ENCODE measurements around the gene PTPRM.

Gene PTPRM

DNA sequence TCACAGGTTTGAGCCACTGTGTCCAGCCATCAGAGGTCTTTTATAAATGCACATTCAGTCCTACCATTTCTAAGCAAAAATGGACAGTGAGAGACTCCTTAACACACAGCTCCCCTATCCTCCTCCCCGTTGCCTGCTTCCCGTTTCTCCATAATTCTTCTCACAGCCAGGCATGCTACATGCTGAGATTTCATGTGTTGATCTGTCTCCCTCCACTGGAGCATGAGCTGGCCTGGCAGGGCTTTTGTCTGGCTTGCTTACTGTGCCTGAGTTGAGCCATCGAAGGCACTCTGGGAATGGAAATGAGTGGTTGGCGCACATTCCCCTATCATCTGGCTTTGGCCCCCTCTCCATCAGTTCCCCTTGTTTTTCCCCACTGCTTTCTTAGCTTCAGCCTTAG lies 413.5 kb downstream of the PTPRM start:
- TF ChIP-seq POLR2AphosphoS5 (IDR thresholded peaks at IDR 0.05; ENCODE audit: low read depth, low read length), result no peak
- no peak for TF ChIP-seq POLR2A (IDR thresholded peaks at IDR 0.05; ENCODE audit: low read depth, low read length)
- no peak for TF ChIP-seq TAF1 (IDR thresholded peaks at IDR 0.05; ENCODE audit: borderline replicate concordance, low read depth, low read length)
- no peak for DNase-seq (ENCODE audit: insufficient read length)
- FAIRE-seq, result no peak

GRCh38 chr18:7982216-7982615 lies 415.1 kb downstream of the PTPRM start:
- TF ChIP-seq TAF1 (IDR thresholded peaks at IDR 0.05; ENCODE audit: borderline replicate concordance, low read depth, low read length) (no peak), POLR2A (IDR thresholded peaks at IDR 0.05; ENCODE audit: low read depth, low read length) (no peak), POLR2AphosphoS5 (IDR thresholded peaks at IDR 0.05; ENCODE audit: low read depth, low read length) (no peak)
- no peak for FAIRE-seq
- DNase-seq (ENCODE audit: insufficient read length), result no peak

DNA sequence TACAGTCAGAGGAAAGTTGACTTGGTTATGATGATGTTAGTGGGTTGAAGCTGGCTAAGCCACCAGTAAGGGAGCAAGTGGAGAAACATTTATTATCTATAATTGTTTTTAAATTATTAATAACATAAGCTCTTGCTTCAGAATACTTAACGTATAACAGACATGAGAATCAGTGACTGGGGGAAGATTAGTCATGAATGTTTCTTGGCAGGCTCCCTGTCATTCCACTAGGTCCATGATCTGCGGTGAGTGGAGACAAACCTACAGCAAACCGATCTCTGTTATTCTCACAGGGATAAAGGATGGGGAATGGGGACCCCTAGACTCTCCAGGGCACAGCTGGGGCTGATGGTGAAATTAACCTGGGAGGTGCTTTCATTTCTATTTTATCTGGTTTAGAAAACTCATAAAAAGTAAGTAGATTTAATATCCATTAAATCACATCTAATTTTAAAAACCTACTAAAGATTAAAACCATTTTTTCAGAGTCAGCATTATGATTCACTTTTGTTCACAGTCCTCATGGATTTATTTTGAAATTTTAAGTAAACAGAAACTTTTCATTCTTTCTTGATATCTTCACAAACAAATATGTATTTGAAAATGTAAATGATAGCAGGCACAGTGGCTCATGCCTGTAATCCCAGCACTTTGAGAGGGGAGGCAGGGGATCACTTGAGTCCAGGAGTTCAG lies 420.3 kb downstream of the PTPRM start:
- TF ChIP-seq POLR2AphosphoS5 (IDR thresholded peaks at IDR 0.05; ENCODE audit: low read depth, low read length) (no peak), TAF1 (IDR thresholded peaks at IDR 0.05; ENCODE audit: borderline replicate concordance, low read depth, low read length) (no peak), POLR2A (IDR thresholded peaks at IDR 0.05; ENCODE audit: low read depth, low read length) (no peak)
- no peak for DNase-seq (ENCODE audit: insufficient read length)
- no peak for FAIRE-seq

GRCh38 chr18:7990670-7991069 lies 423.6 kb downstream of the PTPRM start:
- TF ChIP-seq TAF1 (IDR thresholded peaks at IDR 0.05; ENCODE audit: borderline replicate concordance, low read depth, low read length) (no peak), POLR2A (IDR thresholded peaks at IDR 0.05; ENCODE audit: low read depth, low read length) (no peak), POLR2AphosphoS5 (IDR thresholded peaks at IDR 0.05; ENCODE audit: low read depth, low read length) (no peak)
- FAIRE-seq, result no peak
- DNase-seq (ENCODE audit: insufficient read length), result no peak

DNA sequence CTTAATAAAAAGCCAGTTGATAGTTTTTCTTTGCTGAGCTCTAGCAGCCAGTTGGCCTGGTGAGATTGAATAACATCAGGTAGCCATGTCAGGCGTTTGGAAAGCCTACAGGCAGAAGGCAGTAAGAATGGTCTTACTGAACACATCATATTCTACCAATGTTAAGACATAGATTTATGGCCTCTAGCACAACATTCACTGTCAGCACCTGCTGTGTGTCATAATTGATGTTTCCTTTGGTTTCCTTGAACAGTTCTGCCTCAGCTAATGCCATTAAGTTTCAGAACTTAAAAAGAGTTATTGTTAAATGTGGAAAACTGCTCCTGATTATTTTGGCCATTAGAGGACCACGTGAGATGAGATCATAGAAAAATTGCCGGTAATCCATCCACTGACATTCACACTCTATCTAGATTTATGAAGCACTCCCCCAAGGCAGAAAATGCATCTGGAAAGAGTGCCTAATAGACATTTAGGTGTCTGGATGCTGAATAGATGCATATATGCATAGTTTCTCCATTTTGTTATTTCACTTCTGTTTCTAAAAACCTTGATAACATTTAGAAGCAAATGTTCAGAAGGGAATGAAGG lies 434.7 kb downstream of the PTPRM start:
- no peak for DNase-seq (ENCODE audit: insufficient read length)
- TF ChIP-seq POLR2AphosphoS5 (IDR thresholded peaks at IDR 0.05; ENCODE audit: low read depth, low read length), result no peak
- TF ChIP-seq POLR2A (IDR thresholded peaks at IDR 0.05; ENCODE audit: low read depth, low read length), result no peak
- TF ChIP-seq TAF1 (IDR thresholded peaks at IDR 0.05; ENCODE audit: borderline replicate concordance, low read depth, low read length), result no peak
- FAIRE-seq, result no peak

GRCh38 chr18:8003878-8004675 lies 437.0 kb downstream of the PTPRM start:
- FAIRE-seq (no peak), DNase-seq (ENCODE audit: insufficient read length) (no peak)

DNA sequence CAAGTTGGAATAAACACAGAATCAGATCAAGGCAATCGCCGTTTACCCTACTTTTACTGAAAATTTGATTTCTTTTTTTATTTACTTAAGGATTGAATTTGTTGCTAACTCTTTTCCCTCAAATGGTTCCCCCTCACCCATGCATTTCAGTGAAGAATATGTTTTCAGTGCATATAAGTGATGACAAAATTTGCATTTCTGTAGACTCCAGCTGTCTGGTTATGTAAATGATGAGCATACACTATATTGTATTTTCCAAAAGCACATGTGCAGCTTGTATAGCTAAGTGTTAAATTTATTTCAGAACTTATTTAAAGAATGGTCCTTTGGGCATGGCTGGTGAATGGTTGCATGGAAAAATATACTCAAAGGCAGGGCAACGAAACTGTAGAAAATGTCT lies 437.7 kb downstream of the PTPRM start:
- FAIRE-seq, result no peak
- no peak for DNase-seq (ENCODE audit: insufficient read length)
- no peak for TF ChIP-seq TAF1 (IDR thresholded peaks at IDR 0.05; ENCODE audit: borderline replicate concordance, low read depth, low read length)
- no peak for TF ChIP-seq POLR2A (IDR thresholded peaks at IDR 0.05; ENCODE audit: low read depth, low read length)
- no peak for TF ChIP-seq POLR2AphosphoS5 (IDR thresholded peaks at IDR 0.05; ENCODE audit: low read depth, low read length)

More at GRCh38 chr18:8003878-8004675, 437.0 kb downstream of the PTPRM start:
- TF ChIP-seq POLR2AphosphoS5 (IDR thresholded peaks at IDR 0.05; ENCODE audit: low read depth, low read length), result no peak
- TF ChIP-seq TAF1 (IDR thresholded peaks at IDR 0.05; ENCODE audit: borderline replicate concordance, low read depth, low read length), result no peak
- no peak for TF ChIP-seq POLR2A (IDR thresholded peaks at IDR 0.05; ENCODE audit: low read depth, low read length)

DNA sequence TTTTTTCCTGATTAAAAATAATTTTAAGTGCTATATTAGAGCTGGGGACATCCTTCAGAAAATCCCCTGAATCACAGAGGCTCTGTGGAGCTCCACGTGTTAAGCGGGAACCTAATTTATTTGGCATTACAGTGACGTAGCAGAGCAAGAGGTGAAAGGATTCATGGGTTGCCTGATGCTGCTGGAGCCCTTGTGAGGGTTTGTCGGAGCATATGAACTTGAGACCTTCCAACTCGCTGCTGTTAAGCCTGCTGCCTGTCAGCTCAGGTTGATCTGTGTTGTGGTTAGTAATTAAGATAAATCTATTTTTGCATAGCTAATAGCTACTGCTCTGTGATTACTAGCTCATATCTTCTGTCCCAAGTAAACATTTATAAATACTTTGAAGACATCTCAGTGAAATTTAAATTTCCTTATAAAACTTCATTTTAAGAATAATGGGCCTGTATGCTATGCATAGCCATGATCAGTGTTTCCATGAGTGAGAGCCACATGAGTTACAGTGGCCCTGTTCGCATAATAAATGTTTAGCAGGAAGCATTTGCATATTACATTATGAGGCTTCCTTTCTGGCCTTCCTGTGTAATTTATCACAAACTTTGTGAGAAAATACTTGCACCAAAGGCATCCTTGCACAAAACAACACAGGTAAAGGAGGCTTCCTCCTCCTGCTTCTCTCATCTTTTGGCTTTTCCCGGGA lies 438.9 kb downstream of the PTPRM start:
- no peak for TF ChIP-seq TAF1 (IDR thresholded peaks at IDR 0.05; ENCODE audit: borderline replicate concordance, low read depth, low read length)
- DNase-seq (ENCODE audit: insufficient read length) (no peak), FAIRE-seq (no peak)

DNA sequence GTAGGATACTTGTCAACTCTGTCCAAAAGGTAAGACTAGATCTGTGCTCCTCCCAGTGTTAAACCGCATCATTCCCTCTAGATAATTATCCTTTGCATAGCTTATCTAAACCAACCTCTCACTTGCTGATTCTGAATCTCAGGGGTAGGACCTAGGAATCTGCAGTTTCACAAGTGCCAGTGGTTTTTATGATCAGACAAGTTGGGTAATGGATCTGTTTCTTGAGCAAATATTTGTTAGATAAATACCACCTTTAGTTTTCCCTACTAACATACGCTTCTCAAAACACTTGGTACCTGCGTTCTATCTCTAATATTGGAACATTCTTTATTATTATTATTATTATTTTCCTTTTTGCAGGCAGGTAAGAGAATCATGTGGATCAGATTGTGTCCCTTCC lies 439.9 kb downstream of the PTPRM start:
- no peak for FAIRE-seq
- TF ChIP-seq POLR2A (IDR thresholded peaks at IDR 0.05; ENCODE audit: low read depth, low read length) (no peak), POLR2AphosphoS5 (IDR thresholded peaks at IDR 0.05; ENCODE audit: low read depth, low read length) (no peak), TAF1 (IDR thresholded peaks at IDR 0.05; ENCODE audit: borderline replicate concordance, low read depth, low read length) (no peak)
- DNase-seq (ENCODE audit: insufficient read length), result no peak

GRCh38 chr18:8008033-8008432 lies 440.9 kb downstream of the PTPRM start:
- FAIRE-seq (no peak), DNase-seq (ENCODE audit: insufficient read length) (no peak)
- no peak for TF ChIP-seq POLR2A (IDR thresholded peaks at IDR 0.05; ENCODE audit: low read depth, low read length)
- TF ChIP-seq POLR2AphosphoS5 (IDR thresholded peaks at IDR 0.05; ENCODE audit: low read depth, low read length), result no peak
- TF ChIP-seq TAF1 (IDR thresholded peaks at IDR 0.05; ENCODE audit: borderline replicate concordance, low read depth, low read length), result no peak

DNA sequence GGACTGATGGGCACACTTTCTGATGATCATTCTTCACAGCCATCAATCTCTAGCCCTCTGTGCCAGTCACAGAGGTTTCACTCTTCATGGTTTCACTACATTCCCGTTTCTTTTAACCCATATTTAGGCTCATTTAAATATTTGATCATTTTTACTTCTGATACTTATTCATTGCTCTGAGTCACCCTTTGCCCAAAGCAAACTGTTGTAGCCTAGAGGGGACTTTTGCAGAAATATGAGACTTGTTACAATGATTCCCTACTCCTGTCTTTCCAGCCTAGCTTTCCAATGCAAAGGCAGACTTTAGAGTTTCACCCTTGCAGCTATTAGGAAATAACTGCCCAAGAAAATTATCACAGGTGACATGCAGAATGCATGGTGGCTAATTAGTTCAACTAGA lies 444.2 kb downstream of the PTPRM start:
- TF ChIP-seq POLR2A (IDR thresholded peaks at IDR 0.05; ENCODE audit: low read depth, low read length) (no peak), POLR2AphosphoS5 (IDR thresholded peaks at IDR 0.05; ENCODE audit: low read depth, low read length) (no peak), TAF1 (IDR thresholded peaks at IDR 0.05; ENCODE audit: borderline replicate concordance, low read depth, low read length) (no peak)
- no peak for FAIRE-seq
- DNase-seq (ENCODE audit: insufficient read length), result no peak

All from GM12892 (cell line).